Measurements from ENCODE around the gene STK32C. TPM values are rescaled to one million over a fixed set of nuclear protein-coding genes. Genes with fewer than 3 reads are reported as not detected.

Gene STK32C
- total and polyA plus RNA-seq, 2 experiments from 2014 or later: 17.5 to 23.8 TPM

DNA sequence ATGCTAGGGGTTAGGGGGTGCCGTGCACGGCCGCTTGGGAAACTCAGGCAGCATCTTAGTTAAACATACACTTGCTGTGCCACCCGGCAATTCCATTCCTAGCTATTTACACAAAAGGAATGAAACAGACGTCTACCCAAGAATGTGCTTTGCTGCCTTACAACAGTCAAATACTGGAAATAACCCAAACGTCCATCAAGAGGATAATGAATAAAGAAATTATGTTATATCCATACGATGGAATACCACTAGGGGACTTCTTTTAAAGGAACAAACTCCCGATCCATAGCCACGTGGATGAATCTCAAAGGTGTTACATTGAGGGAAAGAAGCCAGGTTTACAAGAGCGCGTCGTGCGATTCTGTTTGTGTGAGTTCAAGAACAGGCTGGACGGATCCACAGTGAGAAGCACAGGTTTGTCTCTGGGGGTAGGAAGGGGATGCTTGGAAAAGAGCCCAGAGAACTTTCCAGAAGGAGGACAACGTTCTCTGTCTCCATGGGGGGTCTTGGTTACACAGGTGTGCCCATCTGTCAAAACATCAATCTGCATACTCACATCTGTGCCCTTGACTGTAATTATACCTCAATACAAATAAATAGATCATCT lies 41.8 kb downstream of the STK32C start:
- no peaks in the 10 kb centered on the region for H3K4me1 ChIP-seq (ENCODE audit: low read depth)
- H3K36me3 ChIP-seq: no peaks in the 10 kb centered on the region
- no peaks in the 10 kb centered on the region for H3K9me3 ChIP-seq (ENCODE audit: low read depth)
- no peak overlapping the region for H3K27ac ChIP-seq
- TF ChIP-seq, protein P1, sequence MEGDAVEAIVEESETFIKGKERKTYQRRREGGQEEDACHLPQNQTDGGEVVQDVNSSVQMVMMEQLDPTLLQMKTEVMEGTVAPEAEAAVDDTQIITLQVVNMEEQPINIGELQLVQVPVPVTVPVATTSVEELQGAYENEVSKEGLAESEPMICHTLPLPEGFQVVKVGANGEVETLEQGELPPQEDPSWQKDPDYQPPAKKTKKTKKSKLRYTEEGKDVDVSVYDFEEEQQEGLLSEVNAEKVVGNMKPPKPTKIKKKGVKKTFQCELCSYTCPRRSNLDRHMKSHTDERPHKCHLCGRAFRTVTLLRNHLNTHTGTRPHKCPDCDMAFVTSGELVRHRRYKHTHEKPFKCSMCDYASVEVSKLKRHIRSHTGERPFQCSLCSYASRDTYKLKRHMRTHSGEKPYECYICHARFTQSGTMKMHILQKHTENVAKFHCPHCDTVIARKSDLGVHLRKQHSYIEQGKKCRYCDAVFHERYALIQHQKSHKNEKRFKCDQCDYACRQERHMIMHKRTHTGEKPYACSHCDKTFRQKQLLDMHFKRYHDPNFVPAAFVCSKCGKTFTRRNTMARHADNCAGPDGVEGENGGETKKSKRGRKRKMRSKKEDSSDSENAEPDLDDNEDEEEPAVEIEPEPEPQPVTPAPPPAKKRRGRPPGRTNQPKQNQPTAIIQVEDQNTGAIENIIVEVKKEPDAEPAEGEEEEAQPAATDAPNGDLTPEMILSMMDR (IDR thresholded peaks at IDR 0.05; ENCODE audit: low read depth, low read length): peak; percentile 3
- no peak overlapping the region for H3K4me3 ChIP-seq
- no peaks in the 10 kb centered on the region for H3K27me3 ChIP-seq
- peak in 1 of 2 donors; percentile 31 for DNase-seq (ENCODE audit: low read depth in 1 of 2, low spot score in 1 of 2)

DNA sequence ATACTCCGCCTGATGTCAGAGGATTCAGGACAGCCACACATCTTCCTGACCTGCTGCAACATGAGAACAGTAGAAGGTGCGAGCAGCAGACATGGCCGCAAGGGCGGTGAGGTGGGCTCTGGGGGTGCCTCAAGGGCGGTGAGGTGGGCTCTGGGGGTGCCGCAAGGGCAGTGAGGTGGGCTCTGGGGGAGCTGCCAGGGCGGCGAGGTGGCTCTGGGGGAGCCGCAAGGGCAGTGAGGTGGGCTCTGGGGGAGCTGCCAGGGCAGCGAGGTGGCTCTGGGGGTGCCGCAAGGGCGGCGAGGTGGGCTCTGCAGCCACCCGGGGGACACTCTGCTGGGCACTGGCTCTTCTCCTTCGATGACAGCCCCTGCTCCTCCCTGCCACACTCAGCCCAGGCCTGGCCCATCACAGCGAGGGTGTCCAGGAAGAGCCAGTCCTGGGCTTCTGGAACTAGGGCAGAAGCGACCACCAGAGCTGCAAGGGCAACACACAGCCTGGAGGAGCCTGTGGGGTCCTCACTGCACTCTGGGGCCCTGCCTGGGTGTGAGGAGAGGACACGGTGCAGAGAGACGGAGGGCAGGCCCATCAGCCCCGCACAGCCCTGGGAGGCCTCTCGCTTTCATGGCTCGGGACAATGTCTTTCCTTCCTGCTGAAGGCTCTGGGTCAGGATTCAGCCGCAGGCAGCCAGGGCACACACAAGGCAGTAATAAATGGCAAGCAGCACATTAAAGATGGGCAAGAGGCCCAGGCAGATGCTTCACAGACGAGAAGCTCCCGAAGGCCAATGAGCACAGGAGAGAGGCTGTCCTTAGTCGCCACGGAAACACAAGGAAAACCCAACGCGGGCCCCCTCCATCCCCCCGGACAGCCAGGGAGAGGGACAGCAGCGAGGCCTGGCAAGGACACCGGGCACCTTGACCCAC lies 42.5 kb downstream of the STK32C start:
- Histone ChIP-seq H3K9me3 (ENCODE audit: low read depth) (no peaks in the 10 kb centered on the region), H3K4me3 (no peak overlapping the region), H3K36me3 (no peaks in the 10 kb centered on the region), H3K4me1 (ENCODE audit: low read depth) (no peaks in the 10 kb centered on the region), H3K27ac (no peak overlapping the region), H3K27me3 (no peaks in the 10 kb centered on the region)
- TF ChIP-seq, protein P1 (IDR thresholded peaks at IDR 0.05; ENCODE audit: low read depth, low read length): no peak
- DNase-seq (ENCODE audit: low read depth in 1 of 2, low spot score in 1 of 2): no peak

GRCh38 chr10:132264306-132264950 lies 43.3 kb downstream of the STK32C start:
- TF ChIP-seq, protein P1 (IDR thresholded peaks at IDR 0.05; ENCODE audit: low read depth, low read length): no peak
- Histone ChIP-seq H3K4me1 (ENCODE audit: low read depth) (no peaks in the 10 kb centered on the region), H3K27ac (no peak overlapping the region), H3K36me3 (no peaks in the 10 kb centered on the region), H3K9me3 (ENCODE audit: low read depth) (no peaks in the 10 kb centered on the region), H3K27me3 (no peaks in the 10 kb centered on the region), H3K4me3 (no peak overlapping the region)
- no peak for DNase-seq (ENCODE audit: low read depth in 1 of 2, low spot score in 1 of 2)

DNA sequence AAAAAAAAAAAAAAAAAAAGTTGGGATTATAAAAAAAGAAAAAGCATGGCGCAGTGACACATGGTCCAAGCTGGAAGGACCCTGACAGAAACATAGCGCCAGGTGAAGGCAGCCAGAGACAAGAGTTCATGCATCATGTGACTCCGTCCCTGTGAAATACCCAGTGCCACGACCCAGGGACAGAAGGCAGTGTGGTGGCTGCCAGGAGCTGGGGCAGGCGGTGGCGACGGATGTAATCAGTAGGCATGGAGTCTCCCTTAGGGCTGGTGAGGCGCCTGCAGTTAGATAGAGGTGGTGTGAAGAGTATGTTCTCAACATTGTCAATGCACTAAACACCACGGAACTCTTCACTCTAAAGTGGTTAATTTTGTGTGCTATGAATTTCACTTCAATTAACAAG lies 43.9 kb downstream of the STK32C start:
- TF ChIP-seq, protein P1 (IDR thresholded peaks at IDR 0.05; ENCODE audit: low read depth, low read length): no peak
- Histone ChIP-seq H3K27me3 (no peaks in the 10 kb centered on the region), H3K36me3 (no peaks in the 10 kb centered on the region), H3K4me3 (no peak overlapping the region), H3K9me3 (ENCODE audit: low read depth) (no peaks in the 10 kb centered on the region), H3K4me1 (ENCODE audit: low read depth) (no peaks in the 10 kb centered on the region), H3K27ac (no peak overlapping the region)
- DNase-seq (ENCODE audit: low read depth in 1 of 2, low spot score in 1 of 2): no peak

GRCh38 chr10:132259702-132260482 lies 47.9 kb downstream of the STK32C start:
- Histone ChIP-seq H3K36me3 (no peaks in the 10 kb centered on the region), H3K4me1 (ENCODE audit: low read depth) (no peaks in the 10 kb centered on the region), H3K27ac (no peak overlapping the region), H3K9me3 (ENCODE audit: low read depth) (no peaks in the 10 kb centered on the region), H3K4me3 (no peak overlapping the region), H3K27me3 (no peaks in the 10 kb centered on the region)
- TF ChIP-seq, protein P1 (IDR thresholded peaks at IDR 0.05; ENCODE audit: low read depth, low read length): no peak
- no peak for DNase-seq (ENCODE audit: low read depth in 1 of 2, low spot score in 1 of 2)
